ENCODE data around the gene NABP2.
"Not testable (repeated sequence)": the region's sequence is repeated elsewhere in the genome, so short reads cannot be mapped to it uniquely, and the experiment has no call there.

NABP2 gene

GRCh38 chr12:56243731-56244181, 19.6 kb downstream of the NABP2 start:
- no peak for DNase-seq (ENCODE audit: low read depth in 4 of 4, low spot score in 1 of 4)

GRCh38 chr12:56244494-56244893, 20.4 kb downstream of the NABP2 start:
- no peak for DNase-seq (ENCODE audit: low read depth in 4 of 4, low spot score in 1 of 4)

- no peak for DNase-seq (ENCODE audit: low read depth in 4 of 4, low spot score in 1 of 4)
These were observed 23.8 kb downstream of the NABP2 start for GRCh38 chr12:56247923-56248322.

- no peak for DNase-seq (ENCODE audit: low read depth in 4 of 4, low spot score in 1 of 4)
These were observed 24.6 kb downstream of the NABP2 start for GRCh38 chr12:56248711-56249110.

GRCh38 chr12:56252649-56253048, 28.5 kb downstream of the NABP2 start:
- DNase-seq (ENCODE audit: low read depth in 4 of 4, low spot score in 1 of 4) = no peak

- no peak for DNase-seq (ENCODE audit: low read depth in 4 of 4, low spot score in 1 of 4)
These were observed 28.9 kb downstream of the NABP2 start for GRCh38 chr12:56253091-56253490.

- no peak for DNase-seq (ENCODE audit: low read depth in 4 of 4, low spot score in 1 of 4)
These were observed 31.5 kb downstream of the NABP2 start for GRCh38 chr12:56255671-56256070.

- DNase-seq (ENCODE audit: low read depth in 4 of 4, low spot score in 1 of 4) = no peak
These were observed 32.3 kb downstream of the NABP2 start for GRCh38 chr12:56256326-56256960.

- no peak for DNase-seq (ENCODE audit: low read depth in 4 of 4, low spot score in 1 of 4)
These were observed 32.9 kb downstream of the NABP2 start for GRCh38 chr12:56257071-56257470.

GRCh38 chr12:56257491-56258067, 33.4 kb downstream of the NABP2 start:
- DNase-seq (ENCODE audit: low read depth in 4 of 4, low spot score in 1 of 4) = no peak

GRCh38 chr12:56258068-56258819, 34.1 kb downstream of the NABP2 start, which contains the start of gene ANKRD52:
TSS of gene ANKRD52 (minus strand) at chr12:56258384. CDS start at chr12:56258269, 115 bp downstream.
- peak; percentile 50 to 73 (median 64) for DNase-seq (ENCODE audit: low read depth in 4 of 4, low spot score in 1 of 4)

- no peak for DNase-seq (ENCODE audit: low read depth in 4 of 4, low spot score in 1 of 4)
These were observed 34.7 kb downstream of the NABP2 start for GRCh38 chr12:56258820-56259183.

GRCh38 chr12:56260380-56260779, 36.2 kb downstream of the NABP2 start:
- DNase-seq (ENCODE audit: low read depth in 4 of 4, low spot score in 1 of 4) = no peak

- DNase-seq (ENCODE audit: low read depth in 4 of 4, low spot score in 1 of 4) = no peak
These were observed 36.8 kb downstream of the NABP2 start for GRCh38 chr12:56260921-56261320.

GRCh38 chr12:56261503-56262232, 37.5 kb downstream of the NABP2 start:
- no peak for DNase-seq (ENCODE audit: low read depth in 4 of 4, low spot score in 1 of 4)

GRCh38 chr12:56262955-56263354, 38.8 kb downstream of the NABP2 start:
- DNase-seq (ENCODE audit: low read depth in 4 of 4, low spot score in 1 of 4) = not testable (repeated sequence)

- not testable (repeated sequence) for DNase-seq (ENCODE audit: low read depth in 4 of 4, low spot score in 1 of 4)
These were observed 42.0 kb downstream of the NABP2 start for GRCh38 chr12:56266068-56266692.

- DNase-seq (ENCODE audit: low read depth in 4 of 4, low spot score in 1 of 4) = peak; percentile 53 to 79 (median 72)
These were observed 42.7 kb downstream of the NABP2 start, which contains the start of gene COQ10A for GRCh38 chr12:56266693-56267442. TSS of gene COQ10A (plus strand) at chr12:56266942. CDS start at chr12:56267119, 177 bp downstream.

GRCh38 chr12:56267443-56268071, 43.4 kb downstream of the NABP2 start:
- no peak for DNase-seq (ENCODE audit: low read depth in 4 of 4, low spot score in 1 of 4)

- no peak for DNase-seq (ENCODE audit: low read depth in 4 of 4, low spot score in 1 of 4)
These were observed 46.9 kb downstream of the NABP2 start for GRCh38 chr12:56271031-56271430.

Data from stimulated activated CD4-positive, alpha-beta T cell treated with anti-CD3 and anti-CD28 coated beads, Interleukin-1b, Interleukin-23, amount 100 ng/mL, for 24 hours (primary cell).